Stimulated activated CD4-positive, alpha-beta T cell treated with anti-CD3 and anti-CD28 coated beads, TNF-alpha, amount 100 ng/mL, for 4 hours (primary cell): ENCODE data around the gene BRIP1.
"Not testable (repeated sequence)": the region's sequence is repeated elsewhere in the genome, so short reads cannot be mapped to it uniquely, and the experiment has no call there.

Experiments
- DNase-seq, 3 experiments: peaks; one replicate each; pipeline ENCODE4 v3.0.0-alpha.2; 2020; ENCODE audit warnings: low read depth in 3 of 3

The BRIP1 gene

DNA sequence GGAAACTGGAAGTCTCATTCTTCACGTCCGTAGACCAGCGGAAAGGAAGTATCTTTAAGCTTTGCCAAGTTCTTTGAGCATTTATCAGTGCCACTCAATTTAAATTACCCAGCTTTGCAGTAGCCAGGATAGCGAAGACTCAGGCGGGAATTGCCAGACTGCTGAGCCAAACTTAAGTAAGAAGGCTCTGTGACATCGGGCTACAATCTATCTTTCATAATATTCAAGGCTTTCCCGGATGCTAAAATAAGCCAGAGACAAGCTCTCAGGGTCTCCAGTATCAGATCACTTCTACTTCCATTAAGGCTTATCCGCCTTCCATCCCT, 436 bp upstream of the BRIP1 start:
- DNase-seq = no peak

DNA sequence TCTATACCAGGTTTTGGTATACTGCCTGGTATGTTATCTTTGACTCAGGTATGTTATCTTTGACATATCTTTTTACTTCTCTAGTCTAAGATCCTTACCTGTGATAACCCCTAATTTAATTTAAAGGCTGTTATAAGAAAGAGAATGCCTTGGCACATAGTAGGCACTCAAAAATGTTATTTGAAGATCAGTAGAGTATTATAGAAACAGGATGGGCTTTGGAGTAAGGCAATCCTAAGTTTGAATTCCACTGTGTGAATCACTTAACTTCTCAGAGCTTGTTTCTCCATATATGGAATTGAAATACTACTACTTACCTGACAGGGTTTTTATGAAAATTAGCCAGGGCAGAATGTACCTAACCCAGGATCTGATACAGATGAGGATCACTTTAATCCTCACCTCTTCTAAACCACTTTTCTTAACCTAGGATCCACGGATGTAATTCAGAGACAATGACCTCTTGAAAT, 1.2 kb downstream of the BRIP1 start:
- DNase-seq = no peak

DNA sequence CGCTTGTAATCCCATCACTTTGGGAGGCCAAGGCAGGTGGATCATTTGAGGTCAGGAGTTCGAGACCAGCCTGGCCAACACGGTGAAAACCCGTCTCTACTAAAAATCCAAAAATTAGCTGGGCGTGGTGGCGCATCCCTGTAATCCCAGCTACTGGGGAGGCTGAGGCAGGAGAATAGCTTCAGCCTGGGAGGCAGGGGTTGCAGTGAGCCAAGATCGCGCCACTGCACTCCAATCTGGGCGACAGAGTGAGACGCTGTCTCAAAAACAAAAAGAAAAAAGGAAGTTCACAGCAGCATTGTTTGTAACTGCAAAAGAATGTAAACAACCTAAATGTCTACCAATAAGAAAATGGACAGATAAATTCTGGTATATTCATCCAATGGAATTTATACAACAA, 2.9 kb downstream of the BRIP1 start:
- not testable (repeated sequence) for DNase-seq

DNA sequence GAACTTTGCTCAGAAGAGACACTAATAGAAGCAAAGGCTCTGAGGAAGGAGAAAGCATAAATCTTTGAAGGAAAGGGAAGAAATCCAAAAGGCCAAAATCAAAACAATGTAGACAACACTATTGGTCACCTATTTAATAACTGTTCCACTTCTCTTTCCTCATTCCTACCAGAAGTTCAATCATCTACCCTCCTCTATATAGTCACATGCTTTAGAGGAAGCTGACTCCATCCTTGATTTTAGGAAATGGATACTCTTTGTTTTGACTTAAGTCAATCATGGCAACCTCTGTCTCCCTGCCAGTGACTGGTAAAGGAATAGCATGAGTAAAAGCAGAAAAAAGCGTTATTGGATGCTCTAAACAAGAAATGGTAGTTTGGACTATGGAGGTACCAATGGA, 7.3 kb downstream of the BRIP1 start:
- DNase-seq = no peak

DNA sequence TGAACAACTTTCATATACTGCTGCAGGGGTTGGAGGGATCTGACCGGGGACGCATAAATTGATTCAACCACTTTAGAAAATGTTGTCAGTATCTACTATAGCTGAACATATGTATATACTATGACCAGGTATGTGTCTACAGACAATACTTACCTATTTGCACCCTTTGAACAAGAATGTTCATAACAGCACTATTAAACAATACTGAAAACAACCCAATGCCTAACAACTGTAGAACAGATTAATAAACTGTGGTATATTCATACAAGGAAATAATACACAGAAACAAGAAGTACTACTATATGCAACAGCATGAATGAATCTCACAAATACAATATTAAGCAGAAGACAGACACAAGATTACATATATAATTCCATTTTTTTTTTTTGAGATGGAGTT, 10.5 kb downstream of the BRIP1 start:
- DNase-seq = no peak

DNA sequence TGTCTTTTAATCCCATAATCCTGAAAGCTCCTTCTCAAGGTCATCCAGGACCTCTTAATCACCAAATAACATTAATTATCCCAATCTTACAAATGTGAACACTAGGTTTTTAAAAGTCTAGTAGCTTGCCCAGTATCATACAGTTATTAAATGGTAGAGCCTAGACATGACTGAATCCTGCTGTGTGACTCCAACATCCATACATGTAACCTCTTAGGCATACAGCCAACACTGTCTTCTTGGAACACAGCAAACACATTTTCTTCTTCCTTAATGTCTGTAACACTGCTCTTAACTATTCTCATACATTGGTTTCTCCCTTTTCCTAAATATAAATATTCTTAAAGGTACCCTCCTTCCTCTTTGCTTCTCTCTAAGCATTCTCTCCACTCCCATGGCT, 13.7 kb downstream of the BRIP1 start:
- no peak for DNase-seq

DNA sequence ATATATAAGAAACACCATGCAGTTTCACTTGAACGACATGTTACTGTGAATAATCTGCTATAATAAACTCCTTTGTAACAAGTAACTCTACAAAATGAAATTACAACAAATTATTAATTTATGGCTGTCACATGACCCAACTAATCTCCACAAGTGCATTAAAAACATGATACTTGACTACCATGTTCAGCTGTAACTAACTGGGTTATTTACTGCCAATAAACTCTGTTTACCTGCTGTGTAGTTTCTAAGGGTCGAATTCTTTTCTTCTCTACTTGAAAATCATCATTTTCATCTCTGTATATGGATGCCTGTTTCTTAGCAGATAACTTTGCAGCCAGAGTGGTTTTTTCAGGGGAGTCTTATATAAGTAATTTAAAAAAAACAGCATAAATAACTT, 14.4 kb downstream of the BRIP1 start:
- DNase-seq = no peak

DNA sequence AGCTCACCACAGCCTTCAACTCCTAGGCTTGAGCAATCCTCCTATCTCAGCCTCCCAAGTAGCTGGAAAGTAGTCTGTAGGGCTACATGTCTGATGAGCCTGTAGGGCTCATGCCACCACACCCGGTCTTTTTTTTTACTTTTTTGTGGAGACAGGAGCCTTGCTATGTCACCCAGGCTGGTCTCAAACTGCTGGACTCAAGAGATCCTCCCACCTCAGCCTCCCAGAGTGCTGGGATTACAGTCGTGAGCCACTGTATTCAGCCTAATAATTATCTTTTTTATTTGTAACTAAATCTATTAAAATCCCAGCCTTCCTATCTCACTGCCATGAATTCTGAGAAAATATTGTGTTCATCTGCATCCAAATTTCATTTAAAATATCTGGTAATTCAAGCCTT, 15.1 kb downstream of the BRIP1 start:
- DNase-seq = no peak

DNA sequence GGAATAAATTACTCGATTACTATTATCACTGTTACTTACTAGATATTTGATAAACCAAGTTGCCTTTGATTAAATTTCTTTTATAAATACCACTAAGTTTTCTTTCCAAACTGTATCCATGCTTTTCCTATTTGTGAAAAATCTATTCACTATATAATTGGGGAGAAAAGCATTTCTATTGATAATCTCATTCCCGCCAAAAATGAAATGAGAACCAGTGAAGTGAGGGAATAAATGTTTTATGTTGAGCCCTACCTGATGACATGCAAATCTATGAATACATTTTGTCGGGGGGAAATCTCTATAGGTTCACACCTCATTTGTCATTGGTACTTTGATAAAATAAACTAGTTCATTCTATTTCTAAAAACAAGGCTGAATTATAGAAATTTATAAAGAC, 15.7 kb downstream of the BRIP1 start:
- DNase-seq = no peak

DNA sequence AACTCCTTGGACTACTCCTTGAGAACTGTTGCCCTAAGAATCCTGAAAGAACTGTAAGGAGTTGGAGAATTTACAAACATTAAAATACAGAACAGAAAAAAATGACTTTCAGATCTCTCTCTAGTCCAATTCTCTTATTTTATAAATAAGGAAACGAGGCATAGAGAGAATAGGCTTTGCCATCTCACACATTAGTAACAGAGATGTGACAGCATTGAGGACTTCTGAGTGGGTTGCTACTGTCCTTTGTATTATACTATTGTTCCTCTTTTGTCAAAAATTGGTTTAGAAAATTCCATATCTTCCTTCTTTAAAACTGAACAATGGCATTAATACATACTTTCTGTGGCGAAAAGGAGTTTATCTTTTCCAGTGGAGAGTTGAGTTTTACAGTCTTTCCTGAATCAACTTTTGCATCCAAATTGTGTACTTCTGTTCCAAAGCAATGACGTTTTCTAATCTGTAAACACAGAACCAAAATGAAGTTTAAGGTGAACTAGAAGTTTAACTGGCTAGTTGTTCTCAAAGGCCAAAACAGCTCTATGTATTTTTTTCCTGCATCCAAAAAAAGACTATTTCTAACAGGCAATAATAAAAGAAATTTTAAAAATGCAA, 16.5 kb downstream of the BRIP1 start:
- DNase-seq = no peak

DNA sequence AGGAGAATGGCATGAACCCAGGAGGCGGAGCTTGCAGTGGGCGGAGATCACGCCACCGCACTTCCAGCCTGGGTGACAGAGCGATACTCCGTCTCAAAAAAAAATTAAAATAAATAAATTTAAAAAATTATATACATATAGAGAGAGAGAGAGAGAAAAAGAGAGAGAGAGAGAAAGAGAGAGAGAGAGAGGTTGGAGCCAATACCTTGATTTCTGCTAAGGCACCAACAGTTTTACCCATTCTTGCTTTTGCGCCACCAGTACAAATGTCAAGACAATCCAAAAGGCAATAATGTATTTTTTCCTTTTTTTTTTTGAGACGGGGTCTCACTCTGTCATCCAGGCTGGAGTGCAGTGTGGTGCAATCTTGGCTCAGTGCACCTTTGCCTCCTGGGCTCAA, 17.2 kb downstream of the BRIP1 start:
- DNase-seq = no peak

DNA sequence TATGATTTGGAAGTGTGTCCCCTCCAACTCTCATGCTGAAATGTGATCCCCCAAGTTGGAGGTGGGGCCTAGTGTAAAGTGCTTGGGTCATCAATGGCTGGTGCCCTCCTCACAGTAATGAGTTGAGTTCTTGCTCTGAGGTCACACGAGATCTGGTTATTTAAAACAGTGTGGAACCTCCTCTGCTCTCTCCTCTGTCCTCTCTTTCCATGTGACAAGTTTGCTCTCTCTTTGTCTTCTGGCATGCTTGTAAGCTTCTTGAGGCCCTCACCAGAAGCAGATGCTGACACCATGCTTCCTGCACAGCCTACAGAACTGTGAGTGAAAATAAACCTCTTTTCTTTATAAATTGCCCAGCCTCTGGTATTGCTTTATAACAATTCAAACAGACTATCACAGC, 19.9 kb downstream of the BRIP1 start:
- no peak for DNase-seq

DNA sequence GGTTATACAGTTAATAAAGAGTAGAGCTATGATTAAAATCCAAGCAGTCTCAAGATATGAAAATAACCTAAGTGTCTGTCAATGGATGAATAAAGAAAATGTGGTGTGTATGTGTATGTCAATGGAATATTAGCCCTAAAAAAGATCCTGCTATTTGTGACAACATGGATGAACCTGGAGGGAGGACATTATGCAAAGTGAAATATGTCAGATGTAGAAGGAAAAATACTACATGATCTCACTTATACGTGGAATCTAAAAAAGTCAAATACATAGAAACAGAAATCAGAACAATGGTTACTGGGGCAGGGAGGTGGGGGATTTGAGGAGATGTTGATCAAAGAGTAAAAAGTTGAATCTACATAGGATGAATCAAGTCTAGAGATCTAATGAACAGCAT, 20.4 kb downstream of the BRIP1 start:
- no peak for DNase-seq

DNA sequence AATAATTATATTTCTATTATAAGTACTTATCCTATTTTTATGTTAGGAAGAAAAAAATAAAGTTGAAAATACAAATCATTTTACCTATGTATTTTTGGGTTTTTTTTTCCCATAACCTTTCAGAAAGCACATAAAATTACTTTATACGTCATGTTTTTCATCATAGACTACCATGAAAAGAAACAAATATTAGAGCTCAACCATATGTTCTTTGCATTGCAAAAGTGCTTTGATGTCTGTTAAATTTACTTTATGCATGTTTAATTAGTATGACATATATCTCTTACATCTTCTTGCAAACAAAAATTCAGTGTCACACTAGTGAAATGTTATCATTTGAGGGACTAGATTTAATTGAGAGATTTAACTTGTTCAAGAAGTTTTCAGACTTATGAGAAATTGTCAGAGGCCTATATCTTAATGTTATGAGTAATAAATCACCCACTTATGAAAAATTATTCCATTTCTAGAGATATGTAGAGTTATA, 24.0 kb downstream of the BRIP1 start:
- no peak for DNase-seq

DNA sequence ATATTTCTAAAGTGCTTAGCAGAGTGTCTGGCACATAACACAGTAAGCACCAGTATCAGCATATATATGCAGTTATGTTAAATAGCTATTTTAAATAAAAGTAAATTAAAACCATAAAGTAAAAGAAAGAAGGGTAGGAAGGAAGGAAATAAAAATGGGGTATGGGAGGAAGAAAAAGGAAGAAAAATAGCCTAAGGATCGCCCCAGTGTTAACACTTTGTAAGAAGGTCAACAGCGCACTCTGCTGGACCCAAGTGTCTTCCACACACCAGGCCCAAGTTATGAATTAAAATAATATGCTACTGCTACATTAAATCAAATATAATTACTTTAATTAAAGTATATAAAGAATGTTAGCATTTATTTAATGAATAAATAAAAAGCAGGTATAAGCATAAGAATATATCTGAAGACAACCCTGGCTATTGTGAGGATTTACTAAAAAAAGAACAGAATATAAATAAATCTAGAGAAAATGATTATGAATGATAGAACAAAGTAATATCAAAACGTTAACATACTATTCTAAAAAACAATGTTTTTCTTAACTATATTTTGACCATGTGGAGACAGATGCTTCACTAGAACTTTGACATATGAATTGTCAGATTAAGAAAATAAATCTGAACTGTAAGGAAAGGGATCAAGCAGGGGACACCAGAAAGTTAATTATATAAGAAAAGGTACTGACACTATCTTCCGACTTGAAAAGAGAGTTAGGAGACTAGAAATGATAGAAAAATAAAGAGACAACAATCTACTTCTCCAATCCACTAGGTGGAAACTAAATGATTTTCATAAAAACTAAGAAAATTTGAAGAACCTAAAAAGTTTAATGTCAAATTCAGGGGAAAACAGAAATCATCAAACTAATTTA, 25.9 kb downstream of the BRIP1 start:
- DNase-seq = peak; percentile 4 to 17 (median 11)

DNA sequence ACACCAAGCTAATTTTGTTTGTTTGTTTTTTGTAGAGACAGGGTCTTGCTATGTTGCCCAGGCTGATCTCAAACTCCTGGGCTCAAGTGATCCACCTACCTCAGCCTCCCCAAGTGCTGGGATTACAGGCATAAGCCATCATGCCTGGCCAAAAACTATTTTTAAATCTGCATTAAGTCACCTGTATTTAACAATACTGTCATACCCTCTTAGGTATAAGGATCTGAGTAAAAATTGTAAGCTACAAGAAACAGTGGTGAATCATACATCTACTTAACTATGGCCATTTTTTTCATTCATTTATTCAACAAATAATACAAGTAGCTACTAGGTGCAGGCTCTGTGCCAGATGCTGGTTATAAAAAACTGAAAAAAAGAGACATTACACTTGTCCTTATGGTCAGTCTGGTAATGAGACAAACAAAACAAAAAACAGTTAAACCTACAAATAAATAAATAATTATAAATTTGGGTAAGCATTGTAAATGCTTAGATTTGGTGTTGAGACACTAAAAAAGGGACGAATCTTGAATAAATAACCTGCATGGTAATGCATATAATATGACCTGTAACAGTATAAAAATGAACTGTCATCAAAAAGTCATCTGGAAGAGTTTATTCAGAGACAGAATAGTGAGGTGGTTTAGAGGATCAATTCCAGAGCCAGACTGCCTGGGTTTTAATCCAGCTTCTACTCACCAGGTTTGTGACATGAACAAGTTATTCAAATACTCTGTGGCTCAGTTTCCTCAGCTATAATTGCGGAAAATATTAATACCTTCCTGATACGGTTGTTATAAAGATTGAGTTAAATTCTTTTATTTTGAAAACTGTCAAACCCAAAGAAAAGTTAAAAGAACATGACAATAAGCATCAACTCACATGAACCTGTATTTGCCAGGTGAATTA, 26.8 kb downstream of the BRIP1 start:
- DNase-seq = no peak

DNA sequence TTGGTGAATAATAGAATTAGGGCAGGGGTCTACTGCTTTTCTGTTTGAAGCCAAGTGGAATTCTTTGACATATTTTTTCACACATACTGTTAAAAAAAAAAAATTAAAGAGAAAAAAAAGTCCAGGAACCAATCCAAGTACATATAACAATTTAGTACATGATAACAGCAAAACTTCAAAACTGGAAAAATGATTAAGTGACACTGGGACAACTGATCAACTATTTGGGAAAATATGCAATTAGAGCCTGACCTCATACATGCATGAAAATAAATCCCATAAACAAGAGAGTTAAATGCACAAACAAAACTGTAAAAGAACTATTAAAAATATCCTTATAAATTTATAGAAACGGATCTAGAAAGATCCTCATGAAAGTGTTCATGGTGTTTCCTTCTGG, 27.7 kb downstream of the BRIP1 start:
- no peak for DNase-seq

DNA sequence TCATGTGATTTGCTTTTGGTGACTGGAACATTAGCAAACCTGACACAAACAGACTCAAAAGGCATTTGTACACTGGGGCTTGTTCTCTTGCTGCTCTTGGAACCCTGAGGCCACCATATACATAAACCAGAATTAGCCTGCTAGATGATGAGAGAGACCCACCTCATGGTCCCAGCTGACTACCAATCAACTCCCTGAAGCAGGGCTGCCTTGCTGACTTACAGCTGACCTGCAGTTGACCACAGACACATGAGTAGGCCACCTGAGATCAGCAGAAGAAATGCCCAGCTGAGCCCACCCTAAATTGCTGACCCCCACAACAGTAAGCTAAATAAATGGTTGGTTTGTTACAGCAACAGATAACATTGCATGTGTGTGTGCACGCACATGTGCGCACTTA, 28.7 kb downstream of the BRIP1 start:
- DNase-seq = no peak

DNA sequence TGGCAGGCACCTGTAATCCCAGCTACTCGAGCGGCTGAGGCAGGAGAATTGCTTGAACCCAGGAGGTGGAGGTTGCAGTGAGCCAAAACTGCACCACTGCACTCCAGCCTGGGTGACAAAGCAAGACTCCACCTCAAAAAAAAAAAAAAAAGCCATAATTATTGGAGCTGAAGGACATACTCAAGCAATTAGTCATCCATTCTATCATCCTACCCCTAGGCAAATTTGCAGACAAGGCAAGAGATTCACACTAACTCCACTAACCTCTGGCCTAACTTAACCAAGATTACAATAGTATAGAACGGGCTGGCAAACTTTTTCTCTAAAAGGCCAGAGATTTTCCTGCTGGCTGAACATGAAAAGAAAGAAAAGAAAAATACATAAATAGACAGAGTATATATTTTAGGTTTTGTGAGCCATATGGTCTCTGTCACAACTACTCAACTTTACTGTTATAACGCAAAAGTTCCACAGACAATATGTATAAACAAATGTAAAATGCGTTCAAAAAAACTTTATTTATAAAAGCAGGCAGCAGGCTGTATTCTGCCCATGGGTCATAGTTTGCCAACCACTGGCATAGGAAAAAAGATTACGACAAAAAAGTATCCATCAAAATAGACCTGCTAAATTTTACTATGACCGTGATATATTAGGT, 29.7 kb downstream of the BRIP1 start:
- no peak for DNase-seq

DNA sequence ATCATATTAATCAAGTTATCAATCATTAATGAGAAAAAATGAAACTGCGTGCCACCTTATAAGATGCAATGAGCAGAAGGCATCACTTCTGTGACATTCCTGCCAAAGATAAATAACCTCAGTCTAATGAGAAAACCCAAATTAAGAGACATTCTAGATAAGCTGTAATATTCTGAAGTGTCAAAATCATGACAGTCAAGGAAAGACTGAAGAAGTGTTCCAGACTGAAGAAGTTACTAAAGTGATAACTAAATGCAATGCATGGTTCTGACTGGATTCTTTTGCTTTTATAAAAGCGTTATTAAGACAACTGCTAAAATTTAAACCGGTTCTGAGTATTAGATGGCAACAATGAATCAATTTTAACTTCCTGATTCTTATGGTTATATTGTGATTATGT, 30.9 kb downstream of the BRIP1 start:
- no peak for DNase-seq

DNA sequence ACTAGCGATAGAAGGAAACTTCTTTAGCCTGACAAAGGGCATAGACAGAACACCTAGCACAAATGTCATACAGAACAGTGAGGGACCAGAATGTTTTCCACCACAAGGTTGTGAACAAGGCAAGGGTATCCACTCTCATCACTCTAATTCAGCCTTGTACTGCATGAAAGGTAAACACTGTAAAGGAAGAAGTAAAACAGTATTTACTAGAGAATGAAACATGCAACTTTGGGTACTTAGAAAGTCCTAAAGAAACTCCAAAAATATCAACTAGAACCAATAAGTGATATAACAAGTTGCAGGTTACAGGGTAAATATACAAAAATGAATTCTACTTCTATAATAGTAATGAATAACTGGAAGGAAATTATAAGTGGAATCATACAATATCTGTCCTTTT, 32.2 kb downstream of the BRIP1 start:
- no peak for DNase-seq

DNA sequence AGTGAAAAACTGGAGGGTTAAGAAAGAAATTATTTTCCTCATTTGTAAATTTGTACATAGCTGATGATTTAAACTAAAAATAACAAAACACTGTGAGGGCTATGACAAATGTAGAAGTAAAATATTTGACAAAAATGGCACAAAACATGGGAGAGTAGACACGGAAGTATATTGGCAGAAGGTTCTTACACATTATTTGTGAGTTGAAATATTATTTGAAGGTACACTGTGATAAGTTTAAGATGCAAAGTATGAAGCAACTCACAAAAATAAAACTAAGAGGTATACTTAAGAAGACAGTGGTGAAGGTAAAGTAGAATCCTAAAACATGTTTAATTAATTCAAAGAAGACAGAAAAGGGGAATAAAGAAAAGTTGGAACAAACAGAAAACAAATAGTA, 34.6 kb downstream of the BRIP1 start:
- no peak for DNase-seq
